PC-3 (cell line): ENCODE results near the gene VAV3. TPM values are rescaled to one million over a fixed set of nuclear protein-coding genes. Genes with fewer than 3 reads are reported as not detected.

ENCODE experiments used
- ATAC-seq: fragments of 200-7000 bp; cut with Tn5 transposase; 2 replicates; pipeline ENCODE4 v1.9.1; 2020; ENCODE audit warnings: mild to moderate bottlenecking, moderate library complexity
- BruUV-seq: library from RNA; stranded (reverse); fragments of 400-500 nt; replicated peaks from 2 replicates; lab custom pipeline; 2021; lab: Mats Ljungman, UMichigan
- CTCF ChIA-PET: fragments of 300-600 bp; sonication (Branson Sonifier 250); formaldehyde crosslinking; loops from one replicate; lab custom pipeline; 2022; ENCODE audit warnings: antibody characterized with exemption; lab: Charles Lee
- POLR2A ChIA-PET: fragments of 300-600 bp; sonication (Branson Sonifier 250); formaldehyde crosslinking; loops from one replicate; lab custom pipeline; 2022; ENCODE audit warnings: antibody characterized with exemption; ENCODE audit not compliant: unreplicated experiment; lab: Charles Lee
- DNase-seq: peaks from one replicate; pipeline ENCODE4 v3.0.0-alpha.2; 2015
- H2AFZ ChIP-seq: fragments of 300-600 bp; sonication (generic); 2 replicates; pipeline ENCODE4 v1.6.0; 2016; ENCODE audit warnings: antibody characterized with exemption, low read length
- H3F3A ChIP-seq: fragments of 300-600 bp; sonication (generic); one replicate; pipeline ENCODE4 v1.6.0; 2017; ENCODE audit warnings: antibody characterized with exemption, low read length, control low read depth, mild to moderate bottlenecking; ENCODE audit not compliant: unreplicated experiment
- H3K27ac ChIP-seq: fragments of 300-600 bp; sonication (generic); 2 replicates; pipeline ENCODE4 v1.5.1; 2016; ENCODE audit warnings: mild to moderate bottlenecking, low read length
- H3K27me3 ChIP-seq: fragments of 300-600 bp; sonication (generic); 2 replicates; pipeline ENCODE4 v1.6.1; 2016; ENCODE audit warnings: low read length, mixed read lengths
- H3K36me3 ChIP-seq: fragments of 300-600 bp; sonication (generic); 2 replicates; pipeline ENCODE4 v1.6.1; 2016; ENCODE audit warnings: low read depth, mixed run types, low read length, mixed read lengths
- H3K4me1 ChIP-seq: fragments of 300-600 bp; sonication (generic); 2 replicates; pipeline ENCODE4 v1.5.1; 2016; ENCODE audit warnings: low read length; ENCODE audit not compliant: insufficient read depth
- H3K4me2 ChIP-seq: fragments of 300-600 bp; sonication (generic); 2 replicates; pipeline ENCODE4 v1.6.0; 2016; ENCODE audit warnings: low read length
- H3K4me3 ChIP-seq: fragments of 300-600 bp; sonication (generic); 2 replicates; pipeline ENCODE4 v1.5.1; 2016; ENCODE audit warnings: mild to moderate bottlenecking, low read length, mixed read lengths
- H3K79me2 ChIP-seq: fragments of 300-600 bp; sonication (generic); 2 replicates; pipeline ENCODE4 v1.6.1; 2017; ENCODE audit warnings: low read length, mixed read lengths
- H3K9ac ChIP-seq: fragments of 300-600 bp; sonication (generic); 2 replicates; pipeline ENCODE4 v1.6.0; 2016; ENCODE audit warnings: mild to moderate bottlenecking, low read length
- H3K9me2 ChIP-seq: fragments of 300-600 bp; sonication (generic); replicated peaks from 2 replicates; pipeline ENCODE4 v1.6.1; 2016; ENCODE audit warnings: mixed run types, low read length, mixed read lengths
- H3K9me3 ChIP-seq: fragments of 300-600 bp; sonication (generic); 2 replicates; pipeline ENCODE4 v1.6.1; 2016; ENCODE audit warnings: low read length, mixed read lengths
- H4K20me1 ChIP-seq: fragments of 300-600 bp; sonication (generic); 2 replicates; pipeline ENCODE4 v1.6.1; 2016; ENCODE audit warnings: low read length, mixed read lengths
- CTCF ChIP-seq: fragments of 300-600 bp; sonication (generic); conservative IDR thresholded peaks from 2 replicates; pipeline ENCODE4 v1.5.1; 2017; ENCODE audit warnings: antibody characterized with exemption, low read depth, mild to moderate bottlenecking, low read length
- EZH2 ChIP-seq: fragments of 300-600 bp; sonication (generic); IDR thresholded peaks from one replicate; pipeline ENCODE4 v1.6.1; 2017; ENCODE audit warnings: antibody characterized with exemption, mild to moderate bottlenecking, low read length; ENCODE audit not compliant: unreplicated experiment
- EZH2phosphoT487 ChIP-seq: fragments of 300-600 bp; sonication (generic); IDR thresholded peaks from 2 replicates; pipeline ENCODE4 v1.6.1; 2018; ENCODE audit warnings: mild to moderate bottlenecking, antibody characterized with exemption, low read length, borderline replicate concordance
- intact Hi-C: fragments of 100-400 bp; cut with micrococcal nuclease; formaldehyde crosslinking; loops from 2 replicates; pipeline ENCODE4 v1.9.0; 2023
- total RNA-seq: library from RNA; depleted of rRNA; stranded (reverse); fragments of >200 nt; gene quantifications from 2 replicates; pipeline ENCODE4 v1.2.3, GENCODE V29; 2014

VAV3 gene
- total RNA-seq, 1 experiment from 2014 or later = 0.73 TPM

DNA sequence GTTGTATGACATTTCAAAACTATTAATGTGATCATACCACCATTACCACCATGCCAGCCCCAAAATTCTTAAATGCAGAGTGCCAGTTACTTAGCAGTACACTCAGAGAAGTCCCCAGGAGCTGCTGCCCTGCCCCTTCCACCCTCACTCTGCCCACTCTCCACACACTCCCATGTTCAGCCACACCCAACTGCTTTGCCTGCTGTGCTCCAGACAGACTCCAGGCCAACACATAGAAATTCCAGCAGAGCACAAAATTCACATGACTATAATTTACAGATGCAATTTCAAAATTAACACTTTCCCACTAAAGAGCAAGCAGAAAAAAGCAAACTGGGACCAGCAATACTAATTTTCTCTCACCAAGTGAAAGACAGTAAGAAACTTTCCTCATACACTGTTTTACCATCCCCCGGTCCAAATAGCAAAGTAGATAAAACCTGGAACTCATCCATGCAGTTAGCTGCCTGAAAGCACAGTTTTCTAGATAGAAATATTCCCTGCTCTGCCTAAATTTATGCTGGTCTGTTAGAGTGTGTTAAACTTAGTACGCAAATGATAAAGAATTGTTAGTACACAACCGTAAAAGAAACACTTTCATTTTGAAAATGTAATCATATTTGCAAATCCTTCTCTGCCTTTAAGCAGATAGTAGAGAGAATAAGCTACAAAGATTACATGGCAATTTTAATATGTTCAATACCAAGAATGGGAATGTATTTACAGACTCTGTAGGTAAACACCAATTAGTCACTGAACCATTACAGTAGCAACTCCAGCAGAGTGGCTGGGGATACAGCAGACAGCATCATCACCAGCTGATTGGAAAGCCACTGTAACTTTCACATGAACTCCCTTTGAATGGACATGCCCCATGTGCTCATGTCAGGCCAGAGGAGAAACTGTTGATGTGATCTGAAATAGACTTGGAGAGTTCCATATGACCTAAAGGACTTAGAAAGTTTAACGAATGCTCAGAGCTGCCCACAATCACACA lies 176.5 kb downstream of the VAV3 start:
- Histone ChIP-seq H3K27ac (no peak overlapping the region), H3K4me1 (no peaks in the 10 kb centered on the region), H3K79me2 (no peaks in the 10 kb centered on the region), H3F3A (no peaks in the 10 kb centered on the region), H4K20me1 (no peaks in the 10 kb centered on the region), H3K27me3 (no peaks in the 10 kb centered on the region), H2AFZ (no peak overlapping the region), H3K9me3 (no peaks in the 10 kb centered on the region), H3K9me2 (no peaks in the 10 kb centered on the region), H3K4me3 (no peak overlapping the region), H3K9ac (no peak overlapping the region), H3K4me2 (0 out of 2 replicates have a peak overlapping the region, but pooled peaks have one; percentile 4), H3K36me3 (no peaks in the 10 kb centered on the region)
- ChIA-PET CTCF (no interaction called here), POLR2A (no interaction called here)
- no peak for DNase-seq
- intact Hi-C loops = loop anchor here (10.0 kb wide), 1 partner anchor 856 kb away; no protein-coding TSS in a partner anchor
- ATAC-seq = peak; percentile 63
- TF ChIP-seq EZH2phosphoT487 = no peak
- no peak for TF ChIP-seq CTCF
- no peak for TF ChIP-seq EZH2
- no TSS peak for BruUV-seq

DNA sequence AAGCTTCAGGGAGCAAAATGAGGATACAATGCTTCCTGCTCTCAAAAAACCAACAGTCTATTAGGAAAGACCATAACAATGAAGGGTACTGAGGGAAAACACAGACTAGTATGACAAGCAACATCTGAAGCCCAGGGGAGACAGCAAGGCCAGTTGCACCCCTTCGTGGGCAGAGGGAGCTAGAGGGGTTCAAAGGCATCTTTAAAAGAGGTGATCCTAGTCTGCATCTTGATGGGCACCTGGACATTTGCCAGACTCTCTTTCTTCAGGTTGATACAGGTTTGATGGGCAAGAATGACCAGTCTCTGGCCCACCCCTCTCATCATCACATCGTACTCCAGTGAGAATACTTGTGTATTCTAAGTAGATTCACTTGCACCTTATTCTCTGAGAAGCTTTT lies 177.7 kb downstream of the VAV3 start:
- Histone ChIP-seq H3K9me3 (no peaks in the 10 kb centered on the region), H3K9me2 (no peaks in the 10 kb centered on the region), H3K27ac (no peak overlapping the region), H4K20me1 (no peaks in the 10 kb centered on the region), H3K4me2 (no peak overlapping the region), H3K36me3 (no peaks in the 10 kb centered on the region), H3F3A (no peaks in the 10 kb centered on the region), H3K9ac (no peak overlapping the region), H2AFZ (no peak overlapping the region), H3K4me3 (no peak overlapping the region), H3K4me1 (0 out of 2 replicates have a peak, but pooled peaks cover 3% of the 10 kb centered on the region), H3K79me2 (no peaks in the 10 kb centered on the region), H3K27me3 (no peaks in the 10 kb centered on the region)
- no TSS peak for BruUV-seq
- no peak; the same call in 1 of the 2 replicates for TF ChIP-seq CTCF
- TF ChIP-seq EZH2phosphoT487 = no peak
- no peak for TF ChIP-seq EZH2
- CTCF ChIA-PET = no interaction called here
- POLR2A ChIA-PET = interaction anchor here (0.6 kb wide), 1 partner anchor 247 kb away, joined by 4 read pairs; no protein-coding TSS in a partner anchor
- DNase-seq (no peak), ATAC-seq (no peak)
- intact Hi-C loops = loop anchor here (10.0 kb wide), 1 partner anchor 858 kb away; no protein-coding TSS in a partner anchor
